GM18870 (cell line): ENCODE measurements around the gene OR7D2.

Experiments
- ATAC-seq: cut with Tn5 transposase; IDR thresholded peaks from one replicate; pipeline ENCODE4 v1.9.1; 2021; ENCODE audit warnings: moderate library complexity; ENCODE audit not compliant: unreplicated experiment

OR7D2 gene

GRCh38 chr19:9178901-9179300 is at the start of gene OR7D2:
Gene OR7D2 (plus strand): TSS chr19:9178979. CDS start chr19:9185782, 6,803 bp downstream.
- ATAC-seq: no peak

- no peak for ATAC-seq
Observed at GRCh38 chr19:9130965-9131364, 47.8 kb upstream of the OR7D2 start.

- ATAC-seq: no peak
Observed at GRCh38 chr19:9132422-9132821, 46.4 kb upstream of the OR7D2 start.

- ATAC-seq: peak; percentile 9
Observed at GRCh38 chr19:9139609-9140158, 39.1 kb upstream of the OR7D2 start.

- peak; percentile 87 for ATAC-seq
Observed at GRCh38 chr19:9140159-9140874, 38.5 kb upstream of the OR7D2 start, which contains the start of gene ZNF317. Gene ZNF317 (plus strand): TSS chr19:9140397. CDS start chr19:9156017, 15,620 bp downstream.

GRCh38 chr19:9144920-9145319 is 33.9 kb upstream of the OR7D2 start:
- ATAC-seq: no peak

- no peak for ATAC-seq
Observed at GRCh38 chr19:9146882-9147281, 31.9 kb upstream of the OR7D2 start.

- ATAC-seq: no peak
Observed at GRCh38 chr19:9148697-9149096, 30.1 kb upstream of the OR7D2 start.

- no peak for ATAC-seq
Observed at GRCh38 chr19:9149997-9150396, 28.8 kb upstream of the OR7D2 start.

- ATAC-seq: no peak
Observed at GRCh38 chr19:9150650-9151049, 28.1 kb upstream of the OR7D2 start.

- ATAC-seq: no peak
Observed at GRCh38 chr19:9151367-9151766, 27.4 kb upstream of the OR7D2 start.

GRCh38 chr19:9155591-9155990 is 23.2 kb upstream of the OR7D2 start:
- ATAC-seq: no peak

GRCh38 chr19:9156304-9156703 is 22.5 kb upstream of the OR7D2 start:
- no peak for ATAC-seq

GRCh38 chr19:9159891-9160290 is 18.9 kb upstream of the OR7D2 start:
- ATAC-seq: no peak

GRCh38 chr19:9161427-9161826 is 17.4 kb upstream of the OR7D2 start:
- ATAC-seq: no peak

- no peak for ATAC-seq
Observed at GRCh38 chr19:9165261-9165660, 13.5 kb upstream of the OR7D2 start.

- no peak for ATAC-seq
Observed at GRCh38 chr19:9166846-9167245, 11.9 kb upstream of the OR7D2 start.

- ATAC-seq: no peak
Observed at GRCh38 chr19:9171393-9171991, 7.3 kb upstream of the OR7D2 start.

- no peak for ATAC-seq
Observed at GRCh38 chr19:9175326-9175725, 3.5 kb upstream of the OR7D2 start.

- no peak for ATAC-seq
Observed at GRCh38 chr19:9183000-9183399, 4.2 kb downstream of the OR7D2 start.

- ATAC-seq: no peak
Observed at GRCh38 chr19:9187191-9187590, 8.4 kb downstream of the OR7D2 start.

- no peak for ATAC-seq
Observed at GRCh38 chr19:9189535-9189934, 10.8 kb downstream of the OR7D2 start.
